SK-N-SH treated with all-trans-retinoic acid at 6 μM for 48 hours (cell line): Measurements from ENCODE around the gene PDE3A.

ENCODE experiments used
- ARNTL ChIP-seq: fragments of 450-650 bp; formaldehyde crosslinking; IDR thresholded peaks from 2 replicates; pipeline ENCODE4 v1.5.0; 2020; ENCODE audit warnings: low read depth, mild to moderate bottlenecking, moderate library complexity, borderline replicate concordance
- BACH2 ChIP-seq: fragments of 250-450 bp; sonication (Bioruptor Pico); IDR thresholded peaks from 2 replicates; pipeline ENCODE4 v1.9.0; 2021; ENCODE audit warnings: mild to moderate bottlenecking, borderline replicate concordance
- CREB5 ChIP-seq: fragments of 250-450 bp; sonication (Bioruptor Pico); IDR thresholded peaks from 2 replicates; pipeline ENCODE4 v1.5.1; 2020; ENCODE audit warnings: low read depth, mild to moderate bottlenecking, moderate library complexity
- ESRRG ChIP-seq: fragments of 250-450 bp; sonication (Bioruptor Pico); IDR thresholded peaks from 2 replicates; pipeline ENCODE4 v1.6.1; 2021; ENCODE audit warnings: mild to moderate bottlenecking
- ISL1 ChIP-seq: fragments of 250-450 bp; sonication (Bioruptor Pico); IDR thresholded peaks from 2 replicates; pipeline ENCODE4 v2.1.2; 2022; ENCODE audit warnings: mild to moderate bottlenecking, moderate library complexity
- PATZ1 ChIP-seq: fragments of 250-450 bp; sonication (Bioruptor Pico); IDR thresholded peaks from 2 replicates; pipeline ENCODE4 v1.8.0; 2020; ENCODE audit warnings: mild to moderate bottlenecking, moderate library complexity, borderline replicate concordance
- PPARA ChIP-seq: fragments of 250-450 bp; sonication (Bioruptor Pico); IDR thresholded peaks from 2 replicates; pipeline ENCODE4 v1.5.0; 2020; ENCODE audit warnings: mild to moderate bottlenecking, borderline replicate concordance
- RARB ChIP-seq: fragments of 250-450 bp; sonication (Bioruptor Pico); IDR thresholded peaks from 2 replicates; pipeline ENCODE4 v1.8.0; 2021; ENCODE audit warnings: mild to moderate bottlenecking, moderate library complexity
- SNAI2 ChIP-seq: fragments of 250-450 bp; sonication (Bioruptor Pico); IDR thresholded peaks from 2 replicates; pipeline ENCODE4 v1.5.0; 2020; ENCODE audit warnings: mild to moderate bottlenecking, moderate library complexity
- ZC3H10 ChIP-seq: fragments of 250-450 bp; sonication (Bioruptor Pico); IDR thresholded peaks from 2 replicates; pipeline ENCODE4 v1.5.1; 2021; ENCODE audit warnings: mild to moderate bottlenecking, moderate library complexity
- ZFP30 ChIP-seq: fragments of 450-650 bp; formaldehyde crosslinking; IDR thresholded peaks from 2 replicates; pipeline ENCODE4 v1.5.0; 2022; ENCODE audit warnings: mild to moderate bottlenecking, moderate library complexity

GRCh38 chr12:20434996-20435395, 66.7 kb downstream of the PDE3A start:
- no peak for TF ChIP-seq PATZ1 (CRISPR knock-in tag)
- TF ChIP-seq BACH2 (CRISPR knock-in tag) = no peak
- TF ChIP-seq ARNTL (CRISPR knock-in tag) = no peak
- no peak for TF ChIP-seq CREB5
- no peak for TF ChIP-seq RARB
- TF ChIP-seq ESRRG (CRISPR knock-in tag) = no peak
- TF ChIP-seq ZFP30 (CRISPR knock-in tag) = no peak
- TF ChIP-seq PPARA = no peak
- no peak for TF ChIP-seq ZC3H10 (CRISPR knock-in tag)
- TF ChIP-seq ISL1 (CRISPR knock-in tag) = no peak
- TF ChIP-seq SNAI2 (CRISPR knock-in tag) = no peak
